Dermis microvascular lymphatic vessel endothelial cell (primary cell): ENCODE results near the gene RAD51B. TPM values are rescaled to one million over a fixed set of nuclear protein-coding genes. Genes with fewer than 3 reads are reported as not detected.

Experiments used
- DNase-seq, 2 donors: peaks; one replicate each; pipeline versions ENCODE4 v3.0.0 to v3.0.0-alpha.2; 2010; ENCODE audit warnings: low read depth in 2 of 2
- total RNA-seq: library from RNA; depleted of rRNA; stranded (reverse); fragments of >200 nt; gene quantifications from 2 replicates; pipeline ENCODE4 v1.2.1, GENCODE V29; 2014

The RAD51B gene
- total RNA-seq, 1 donor from 2014 or later, result 9.2 TPM

- DNase-seq, result no peak
Observed at GRCh38 chr14:67833403-67833802, 13.8 kb downstream of the RAD51B start.

DNA sequence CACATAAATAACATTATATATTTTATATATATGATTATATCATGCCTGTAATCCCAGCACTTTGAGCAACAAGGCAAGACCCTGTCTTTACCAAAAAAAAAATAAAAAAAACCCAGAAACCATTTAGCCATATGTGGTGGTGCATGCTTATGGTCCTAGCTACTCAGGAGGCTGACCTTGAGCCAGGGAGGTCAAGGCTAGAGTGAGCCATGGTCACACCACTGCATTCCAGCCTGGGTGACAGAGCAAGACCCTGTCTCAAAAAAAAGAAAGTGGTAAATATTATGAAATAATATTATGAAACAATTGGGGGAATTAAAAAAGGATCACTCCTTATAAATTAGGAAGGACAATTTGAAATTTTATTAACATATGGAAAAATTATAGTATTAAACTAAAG, 16.0 kb downstream of the RAD51B start:
- DNase-seq, result no peak

DNA sequence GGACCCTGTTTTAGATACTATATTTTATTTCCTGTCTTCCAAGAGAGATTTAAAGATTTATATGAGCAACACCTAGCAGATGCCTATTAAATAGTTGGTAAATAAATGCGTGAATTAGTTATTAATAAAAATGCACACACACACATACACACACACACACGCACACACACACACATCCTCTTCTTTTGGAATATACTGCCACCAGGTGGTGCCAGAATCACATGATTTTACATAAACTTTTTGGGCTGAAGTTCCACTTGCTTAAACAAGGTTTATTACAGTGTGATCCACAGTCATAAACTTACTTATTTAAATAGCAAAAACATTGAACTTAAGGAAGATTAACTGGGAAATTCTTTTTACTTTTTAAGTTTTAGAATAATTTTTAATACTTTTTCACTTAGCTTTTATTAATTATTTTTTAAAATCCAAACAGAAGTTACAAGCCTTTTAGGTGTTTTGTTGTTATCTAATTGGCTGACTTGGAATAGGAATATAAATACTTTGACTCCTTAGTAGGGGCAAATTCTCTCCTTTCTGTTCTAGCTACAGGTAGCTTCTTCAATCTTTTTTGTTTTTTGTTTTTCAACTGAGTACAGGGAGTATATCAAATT, 17.5 kb downstream of the RAD51B start:
- peak; percentile 82 to 88 for DNase-seq

- no peak for DNase-seq
Observed at GRCh38 chr14:67846029-67846610, 26.5 kb downstream of the RAD51B start.

DNA sequence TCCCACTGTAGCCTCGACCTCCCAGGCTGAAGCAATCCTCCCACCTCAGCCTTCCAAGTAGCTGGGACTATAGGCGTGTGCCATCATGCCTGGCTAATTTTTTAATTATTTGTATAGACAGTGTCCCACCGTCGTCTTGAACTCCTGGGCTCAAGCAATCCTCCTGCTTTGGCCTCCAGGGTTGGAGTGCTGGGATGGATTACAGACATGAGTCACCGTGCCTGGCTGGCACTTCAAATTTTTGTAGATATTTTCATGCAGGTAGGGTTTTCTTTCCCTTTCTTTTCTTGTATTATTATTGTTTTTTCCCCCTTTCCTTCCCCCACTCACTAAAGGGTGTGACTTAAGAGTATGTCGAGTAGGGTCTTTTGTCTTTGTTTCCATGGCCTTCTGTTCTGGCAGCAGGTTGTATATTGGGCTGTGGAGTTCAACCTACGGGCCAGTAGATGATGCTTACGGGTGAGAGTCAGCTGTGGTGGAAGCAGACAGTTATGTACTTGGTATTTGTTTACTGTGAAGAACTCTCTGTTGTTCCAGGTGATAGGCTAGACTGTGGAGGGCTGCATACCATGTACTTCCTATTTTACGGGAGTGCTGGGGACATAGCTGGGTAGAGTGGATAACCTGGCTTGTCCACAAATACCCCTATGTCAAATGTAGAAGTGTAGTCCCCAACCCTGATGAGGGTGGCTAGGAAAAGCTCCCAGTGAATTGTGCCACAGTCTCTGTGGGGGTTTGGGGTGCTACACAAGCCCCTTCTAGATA, 30.7 kb downstream of the RAD51B start:
- DNase-seq, result no peak

- DNase-seq, result peak in 1 of 2 donors; percentile 61
Observed at GRCh38 chr14:67851785-67852410, 32.3 kb downstream of the RAD51B start.

DNA sequence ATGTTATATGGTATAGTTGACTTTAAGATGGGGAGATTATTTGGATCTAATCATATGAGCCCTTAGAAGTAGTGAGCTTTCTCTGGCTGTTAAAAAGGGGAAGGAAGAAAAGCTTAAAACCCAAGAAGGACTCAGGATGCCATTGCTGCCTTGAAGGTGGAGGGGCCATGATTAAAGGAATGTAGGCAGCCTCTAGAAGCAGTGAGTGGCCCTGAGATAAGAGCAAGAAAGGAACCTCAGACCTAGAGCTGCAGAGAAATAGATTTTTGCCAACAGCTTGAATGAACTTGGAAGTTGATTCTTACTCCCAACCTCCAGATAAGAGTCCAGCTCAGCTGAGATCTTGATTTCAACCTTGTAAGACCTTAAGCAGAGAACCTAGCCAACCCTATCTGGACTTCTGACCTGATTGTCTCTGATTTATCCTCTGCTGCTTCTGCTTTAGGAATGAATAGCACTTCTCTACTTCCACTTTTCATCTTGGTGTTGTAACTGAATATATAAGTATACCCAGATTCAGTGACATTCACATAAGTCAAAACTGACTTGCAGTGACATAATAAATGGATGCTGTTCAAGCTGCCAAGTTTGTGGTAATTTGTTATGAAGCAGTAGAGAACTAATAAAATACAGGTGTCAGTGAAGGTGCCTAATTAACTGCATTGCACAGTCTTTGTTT, 33.5 kb downstream of the RAD51B start:
- DNase-seq, result no peak

GRCh38 chr14:67853715-67854114, 34.1 kb downstream of the RAD51B start:
- no peak for DNase-seq

- DNase-seq, result no peak
Observed at GRCh38 chr14:67856827-67857226, 37.2 kb downstream of the RAD51B start.

- DNase-seq, result no peak
Observed at GRCh38 chr14:67857778-67858350, 38.3 kb downstream of the RAD51B start.

- peak; percentile 61 to 67 for DNase-seq
Observed at GRCh38 chr14:67859169-67859749, 39.7 kb downstream of the RAD51B start.

DNA sequence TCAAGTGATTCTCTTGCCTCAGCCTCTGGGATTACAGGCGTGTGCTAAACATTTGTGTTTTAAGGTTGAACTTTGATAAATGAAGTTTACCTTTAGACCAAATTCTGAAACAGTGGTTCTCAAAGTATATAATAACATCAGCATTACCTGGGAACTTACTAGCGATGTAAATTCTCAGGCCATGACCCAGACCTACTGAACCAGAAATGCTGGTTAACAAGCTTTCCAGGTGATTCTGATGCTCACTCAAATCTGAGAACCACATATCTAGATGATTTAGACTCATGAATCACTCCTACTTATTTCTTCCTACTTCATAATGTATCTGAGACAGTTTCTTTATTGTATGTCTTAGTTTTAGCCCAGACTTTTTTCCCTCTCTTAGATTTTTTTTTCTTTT, 43.6 kb downstream of the RAD51B start:
- DNase-seq, result no peak

GRCh38 chr14:67875175-67876006, 55.8 kb downstream of the RAD51B start:
- DNase-seq, result no peak

DNA sequence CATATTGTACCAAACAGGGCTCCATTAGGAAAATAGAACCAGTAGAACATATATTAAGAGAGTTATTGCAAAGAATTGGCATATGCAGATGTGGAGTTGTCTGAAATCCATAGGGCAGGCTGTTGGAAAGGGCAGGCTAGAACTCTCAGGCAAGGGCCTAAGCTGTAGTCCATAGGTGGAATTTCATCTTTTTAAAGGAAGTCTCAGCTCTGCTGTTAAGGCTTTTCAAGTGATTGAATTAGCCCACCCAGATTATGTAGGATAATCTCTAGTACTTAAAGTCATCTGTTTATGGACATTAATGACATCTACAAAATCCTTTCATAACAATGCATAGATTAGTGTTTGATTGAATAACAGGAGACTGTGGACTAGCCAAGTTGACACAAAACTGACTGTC, 59.4 kb downstream of the RAD51B start:
- DNase-seq, result no peak

DNA sequence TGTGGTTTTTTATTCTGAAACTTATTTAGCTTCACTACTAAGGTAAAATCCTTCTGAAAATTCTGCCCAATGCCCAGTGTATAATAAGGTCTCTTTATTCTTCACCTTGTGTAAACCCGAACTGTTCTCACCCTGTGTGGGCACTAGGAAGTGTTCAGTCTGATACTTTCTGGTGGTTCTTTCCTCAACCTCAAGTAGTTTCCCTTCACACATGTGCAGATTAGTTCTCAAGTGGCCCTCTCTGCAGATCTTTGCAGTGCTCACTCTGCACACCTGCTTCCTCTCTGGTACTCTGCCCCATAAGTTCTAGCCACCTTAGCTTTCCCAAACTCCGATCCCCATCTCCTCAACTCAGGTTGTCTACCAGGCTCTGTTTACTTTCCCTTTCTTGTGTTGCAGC, 61.6 kb downstream of the RAD51B start:
- no peak for DNase-seq

- no peak for DNase-seq
Observed at GRCh38 chr14:67882986-67883555, 63.5 kb downstream of the RAD51B start.

DNA sequence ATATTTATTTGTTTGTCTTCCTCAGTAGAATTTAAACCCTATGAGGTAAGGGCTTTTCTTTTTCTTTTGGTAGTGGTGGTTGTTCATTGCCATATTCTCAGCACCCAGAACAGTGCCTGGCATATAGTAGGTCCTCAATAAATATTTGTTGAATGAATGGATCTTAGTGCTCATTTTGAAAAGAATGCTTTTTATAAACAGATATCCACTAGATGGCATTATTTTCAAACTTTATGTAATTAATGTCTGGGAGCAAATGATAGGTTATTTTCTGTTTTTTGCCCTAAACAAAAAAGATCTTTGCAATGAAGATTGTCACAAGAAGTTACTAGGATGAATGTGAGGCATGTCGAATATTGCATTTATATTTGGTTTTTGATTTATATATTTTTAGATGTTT, 64.1 kb downstream of the RAD51B start:
- DNase-seq, result peak; percentile 20 to 36

DNA sequence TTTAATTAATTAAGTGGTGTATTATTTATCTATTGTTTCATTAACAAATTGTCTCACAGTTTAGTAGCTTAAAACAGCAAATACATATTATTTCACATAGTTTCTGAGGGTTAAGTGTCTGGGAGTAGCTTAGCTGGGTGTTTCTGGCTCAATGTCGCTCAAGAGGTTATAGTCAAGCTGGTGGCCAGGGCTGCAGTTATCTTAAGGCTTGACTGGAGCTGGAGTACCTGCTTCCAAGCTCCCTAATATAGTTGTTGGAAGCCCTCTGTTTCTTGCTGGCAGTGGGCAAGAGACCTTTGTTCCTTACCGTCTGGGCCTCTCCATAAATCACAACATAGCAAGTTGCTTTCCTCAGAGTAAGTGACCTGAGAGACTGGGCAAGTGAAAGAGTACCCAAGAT, 66.6 kb downstream of the RAD51B start:
- no peak for DNase-seq

- DNase-seq, result no peak
Observed at GRCh38 chr14:67887478-67887877, 67.9 kb downstream of the RAD51B start.

- no peak for DNase-seq
Observed at GRCh38 chr14:67889455-67889854, 69.9 kb downstream of the RAD51B start.
